ENCODE data around the gene TEKT2.

The TEKT2 gene

DNA sequence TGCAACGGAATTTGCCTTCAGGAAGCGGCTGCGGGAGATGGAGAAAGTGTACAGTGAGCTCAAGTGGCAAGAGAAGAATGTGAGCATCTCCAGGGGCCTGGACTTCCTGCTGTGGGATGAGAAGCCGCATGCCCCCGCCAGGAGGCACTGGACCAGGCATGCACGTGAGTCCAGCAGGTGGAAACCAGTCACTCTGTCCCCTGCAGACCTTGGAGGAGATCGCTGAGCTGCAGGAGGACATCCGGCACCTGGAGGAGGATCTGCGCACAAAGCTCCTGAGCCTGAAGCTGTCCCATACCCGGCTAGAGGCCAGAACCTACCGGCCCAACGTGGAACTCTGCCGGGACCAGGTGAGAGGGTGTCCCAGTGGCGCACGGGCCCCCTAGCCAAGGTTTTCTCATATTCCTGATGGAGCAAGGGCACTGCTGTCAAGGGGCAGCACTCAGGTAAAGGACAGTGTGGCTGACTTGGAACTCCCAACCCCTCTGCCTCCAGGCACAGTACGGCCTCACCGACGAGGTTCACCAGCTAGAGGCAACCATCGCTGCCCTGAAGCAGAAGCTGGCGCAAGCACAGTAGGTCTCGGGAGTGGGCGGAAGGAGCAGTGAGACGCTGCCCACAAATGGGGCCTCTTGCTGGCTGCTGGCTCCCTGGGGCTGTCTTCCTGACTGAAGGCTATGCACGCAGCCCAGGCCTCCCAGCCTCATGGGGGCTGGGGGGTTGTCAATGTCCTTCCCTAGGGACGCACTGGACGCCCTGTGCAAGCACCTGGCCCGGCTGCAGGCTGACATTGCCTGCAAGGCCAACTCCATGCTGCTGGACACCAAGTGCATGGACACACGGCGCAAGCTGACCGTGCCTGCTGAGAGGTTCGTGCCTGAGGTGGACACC, 3.6 kb downstream of the TEKT2 start:
- no peak for DNase-seq (ENCODE audit: extremely low read depth, low read depth)
- no peak for TF ChIP-seq CTCF (IDR thresholded peaks at IDR 0.05; ENCODE audit: low read depth, low read length)

GRCh38 chr1:36088265-36088576, 4.3 kb downstream of the TEKT2 start:
- no peak for TF ChIP-seq CTCF (IDR thresholded peaks at IDR 0.05; ENCODE audit: low read depth, low read length)
- no peak for DNase-seq (ENCODE audit: extremely low read depth, low read depth)

- TF ChIP-seq CTCF (IDR thresholded peaks at IDR 0.05; ENCODE audit: low read depth, low read length), result peak; percentile 78
- peak; percentile 73 for DNase-seq (ENCODE audit: extremely low read depth, low read depth)
Measured at GRCh38 chr1:36088577-36089392, 4.9 kb downstream of the TEKT2 start, which contains the start of gene ADPRS. Gene ADPRS (plus strand): TSS chr1:36088892. CDS start chr1:36088905, 13 bp downstream.

- no peak for TF ChIP-seq CTCF (IDR thresholded peaks at IDR 0.05; ENCODE audit: low read depth, low read length)
- no peak for DNase-seq (ENCODE audit: extremely low read depth, low read depth)
Measured at GRCh38 chr1:36089393-36090121, 5.7 kb downstream of the TEKT2 start.

DNA sequence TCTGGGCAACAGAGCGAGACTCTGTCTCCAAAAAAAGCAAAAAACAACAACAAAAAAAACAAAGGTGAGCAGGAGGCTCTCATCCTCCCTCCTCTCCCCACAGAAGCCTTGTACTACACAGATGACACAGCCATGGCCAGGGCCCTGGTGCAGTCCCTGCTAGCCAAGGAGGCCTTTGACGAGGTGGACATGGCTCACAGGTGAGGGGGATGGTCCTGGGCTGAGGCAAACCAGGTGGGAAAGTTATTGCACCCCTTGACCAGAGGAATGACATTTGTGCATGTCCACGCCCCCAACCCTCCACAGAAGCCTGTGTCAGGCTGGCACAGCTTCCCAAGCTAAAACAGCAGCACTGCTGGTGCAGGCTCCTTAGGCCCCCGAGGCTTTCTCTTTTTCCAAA, 7.2 kb downstream of the TEKT2 start:
- TF ChIP-seq CTCF (IDR thresholded peaks at IDR 0.05; ENCODE audit: low read depth, low read length), result no peak
- DNase-seq (ENCODE audit: extremely low read depth, low read depth), result no peak

- no peak for TF ChIP-seq CTCF (IDR thresholded peaks at IDR 0.05; ENCODE audit: low read depth, low read length)
- no peak for DNase-seq (ENCODE audit: extremely low read depth, low read depth)
Measured at GRCh38 chr1:36091698-36092097, 7.8 kb downstream of the TEKT2 start.

Data from AG09319 (cell line).